NCI-H2227 (cell line): ENCODE data around the gene ANGPT4.

Experiments used
- DNase-seq: peaks from one replicate; lab custom pipeline; 2025; ENCODE audit not compliant: unreplicated experiment; lab: John Stamatoyannopoulos, UW

The ANGPT4 gene

DNA sequence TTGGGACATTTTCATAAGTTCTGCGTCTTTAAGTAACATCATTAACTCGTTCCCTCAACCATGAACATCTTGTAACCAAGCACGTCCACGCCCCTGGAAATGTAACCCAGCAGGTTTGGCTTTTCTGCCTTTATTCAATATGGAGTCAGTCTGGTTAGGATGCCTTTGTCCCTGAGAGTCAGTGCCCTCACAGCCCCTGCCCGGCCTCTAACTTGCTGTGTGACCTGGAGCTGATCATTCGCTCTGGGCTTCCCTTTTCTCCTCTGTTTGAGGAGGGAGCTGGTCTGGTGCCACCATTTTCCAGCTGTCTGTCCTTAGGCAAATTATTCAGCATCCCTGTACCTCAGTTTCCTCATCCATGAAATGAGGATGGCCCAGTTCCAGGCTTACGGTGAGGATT, 26.5 kb upstream of the ANGPT4 start:
- no peak for DNase-seq

DNA sequence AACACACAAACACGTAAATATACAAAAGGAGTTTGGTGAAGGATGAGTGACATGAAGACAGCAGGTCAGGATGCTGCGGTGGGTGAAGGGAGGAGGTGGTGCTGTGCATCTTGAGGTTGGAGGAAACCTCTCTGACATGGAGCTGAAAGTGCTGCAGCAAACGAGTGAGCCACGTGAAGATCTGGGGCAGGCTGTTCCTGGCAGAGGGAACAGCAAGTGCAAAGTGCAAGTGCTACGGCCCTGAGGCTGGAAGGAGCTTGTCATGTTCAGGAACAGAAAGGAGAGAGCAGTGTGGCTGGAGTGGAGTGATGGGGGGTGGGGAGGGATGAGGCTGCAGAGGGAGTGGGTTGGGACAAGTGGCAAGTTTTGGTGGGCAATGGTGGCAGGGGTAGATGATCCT, 24.8 kb upstream of the ANGPT4 start:
- no peak for DNase-seq

DNA sequence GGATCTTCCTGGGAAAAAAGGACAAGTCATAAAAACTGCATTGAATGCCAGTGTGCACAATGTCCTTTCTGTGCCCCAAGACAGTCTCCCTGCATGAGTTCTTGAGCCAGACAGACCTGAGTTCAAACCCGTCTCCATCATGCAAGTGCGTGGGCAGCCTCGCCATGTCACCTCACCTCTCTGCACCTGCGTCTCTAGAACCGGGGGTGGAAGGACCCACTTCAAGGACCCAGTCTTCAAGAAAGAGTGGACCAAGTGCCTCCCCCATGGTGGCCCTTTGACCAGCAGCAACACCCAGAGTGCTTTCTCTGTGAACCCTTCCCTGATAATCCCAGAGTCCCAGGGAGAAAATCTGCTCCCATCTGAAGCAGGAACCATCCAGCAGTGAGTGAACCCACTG, 23.5 kb upstream of the ANGPT4 start:
- no peak for DNase-seq

DNA sequence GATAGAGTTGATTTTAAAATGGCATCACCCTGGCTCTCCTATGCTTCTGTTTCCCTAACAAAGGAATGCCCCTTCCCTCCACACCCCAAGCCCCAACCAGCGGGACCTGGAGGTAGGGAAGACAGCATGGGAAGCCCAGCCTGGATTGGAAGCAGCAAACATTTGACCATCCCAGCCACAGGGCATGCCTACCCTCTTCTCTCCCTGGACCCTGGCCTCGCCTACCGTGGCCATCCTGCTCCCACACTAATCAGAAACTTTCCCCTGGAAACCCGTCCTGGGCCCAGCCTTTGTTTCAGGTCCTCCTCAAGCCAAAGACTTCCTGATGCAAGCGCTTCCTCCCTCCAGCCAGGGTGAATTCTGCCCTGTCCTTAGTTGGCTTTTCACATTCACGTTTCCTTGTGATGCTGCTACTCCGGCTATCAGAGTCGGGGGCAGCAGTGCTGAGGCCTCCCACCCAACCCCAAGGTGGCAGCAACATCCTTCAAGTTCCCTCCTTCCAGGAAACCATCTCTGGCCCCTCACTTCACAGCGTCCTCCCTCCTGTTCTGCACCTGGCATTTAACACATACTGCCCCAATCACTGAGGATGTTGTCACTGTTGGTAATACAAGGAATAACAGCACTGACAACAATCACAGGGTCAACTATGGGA, 18.2 kb upstream of the ANGPT4 start:
- DNase-seq: no peak

DNA sequence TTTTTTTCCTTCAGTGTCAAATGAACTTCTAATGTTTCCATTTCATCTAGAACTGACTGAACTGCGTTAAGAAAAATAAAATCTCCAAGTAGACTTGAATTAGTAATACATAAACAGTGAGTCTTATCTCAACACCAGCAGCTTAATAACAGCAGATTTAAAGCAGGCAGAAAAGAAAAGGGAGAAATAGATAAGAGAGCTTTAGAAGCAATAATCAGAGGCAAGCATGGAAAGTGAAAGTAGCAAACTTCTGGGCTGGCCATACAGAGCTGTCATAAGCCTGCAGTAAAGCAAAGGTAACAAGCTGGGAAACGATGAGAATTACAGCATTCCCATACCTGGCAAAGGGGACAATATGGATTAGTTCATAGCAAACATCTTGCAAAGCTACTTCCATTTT, 16.9 kb upstream of the ANGPT4 start:
- no peak for DNase-seq

DNA sequence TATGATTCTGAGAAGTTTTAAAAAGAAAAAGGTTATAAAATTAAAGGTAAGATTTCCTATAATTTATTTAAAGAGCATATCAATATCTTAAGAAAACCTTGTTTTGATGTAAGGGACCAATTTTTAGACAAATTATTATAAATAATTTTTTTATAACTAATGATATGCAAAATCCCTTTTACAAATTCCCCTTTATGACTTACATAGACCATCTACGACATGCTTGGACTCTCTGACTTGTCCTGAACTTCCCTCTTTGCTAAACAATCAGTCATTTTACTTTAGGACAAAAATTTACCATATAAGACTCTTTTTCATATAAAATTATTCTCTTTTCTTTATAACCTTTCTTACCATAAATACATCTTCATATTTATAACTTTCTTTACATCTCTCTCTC, 15.3 kb upstream of the ANGPT4 start:
- peak; percentile 14 for DNase-seq

DNA sequence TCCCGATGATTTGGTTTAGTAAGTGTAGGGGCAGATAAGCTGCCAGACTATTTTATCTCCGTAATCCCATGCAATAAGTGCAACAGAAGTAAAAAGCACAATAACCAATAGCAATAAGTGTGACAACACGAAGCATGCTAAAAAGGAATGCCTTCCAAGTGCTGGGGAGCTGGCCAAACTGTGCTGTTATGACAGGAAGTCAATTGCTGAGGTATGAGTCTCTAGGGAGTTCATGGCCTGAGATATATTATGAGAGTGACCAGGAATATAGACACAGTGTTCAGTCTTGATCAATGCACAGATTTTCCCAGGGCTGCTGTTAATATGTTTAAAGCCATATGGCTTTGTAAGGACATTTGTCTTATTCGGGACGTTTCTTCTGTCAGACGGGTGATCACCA, 10.5 kb upstream of the ANGPT4 start:
- DNase-seq: no peak

DNA sequence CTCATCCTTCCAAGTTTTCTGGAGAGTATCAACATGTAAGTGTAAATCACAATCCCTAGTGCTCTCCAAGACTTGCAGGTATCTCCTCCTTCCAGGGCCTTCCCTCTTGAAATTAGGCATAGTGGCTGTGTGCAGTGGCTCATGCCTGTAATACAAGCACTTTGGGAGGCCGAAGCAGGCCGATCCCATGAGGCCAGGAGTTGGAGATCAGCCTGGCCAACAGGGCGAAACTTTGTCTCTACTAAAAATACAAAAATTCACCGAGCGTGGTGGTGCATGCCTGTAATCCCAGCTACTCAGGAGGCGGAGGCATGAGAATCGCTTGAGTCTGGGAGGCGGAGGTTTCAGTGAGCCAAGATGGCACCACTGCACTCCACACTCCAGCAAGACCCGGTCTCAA, 9.4 kb upstream of the ANGPT4 start:
- DNase-seq: no peak

DNA sequence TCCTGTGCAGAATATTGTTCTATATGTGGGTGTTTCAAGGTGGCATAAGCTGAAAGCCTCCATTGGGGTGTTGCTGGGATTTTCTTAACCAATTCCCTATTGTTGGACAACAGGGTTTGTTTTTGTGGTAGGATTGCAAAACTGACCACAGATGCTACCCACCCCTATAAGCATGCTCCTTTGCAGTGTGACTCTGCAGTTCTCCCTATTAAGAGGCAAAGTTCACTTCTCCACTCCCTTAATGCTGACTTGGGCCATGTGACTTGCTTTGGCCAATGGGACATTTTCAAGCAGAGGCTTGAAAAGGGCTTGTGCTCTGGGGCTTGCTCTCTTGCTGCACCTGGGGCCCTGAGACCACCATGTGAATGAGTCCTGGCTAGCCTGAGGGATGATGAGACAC, 8.5 kb upstream of the ANGPT4 start:
- no peak for DNase-seq

DNA sequence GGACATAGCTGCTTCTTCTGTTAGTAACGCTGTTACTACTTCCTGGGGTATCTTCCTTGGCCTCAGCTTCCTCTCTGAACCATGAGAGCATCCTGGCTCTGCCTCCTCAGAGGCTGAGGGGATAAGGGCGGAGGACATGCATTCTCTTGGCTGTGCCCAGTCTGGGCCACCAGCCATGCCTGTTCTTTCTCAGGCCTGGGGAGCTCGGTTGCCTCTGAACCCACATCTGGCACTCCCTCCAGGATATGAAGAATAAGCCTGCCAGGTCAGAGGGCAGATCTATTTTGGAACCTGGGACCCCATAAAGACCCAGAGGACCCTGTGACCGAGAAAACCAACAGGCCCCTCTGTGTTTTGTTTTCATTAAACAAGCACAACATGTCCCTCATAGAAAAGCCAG, 6.6 kb upstream of the ANGPT4 start:
- DNase-seq: no peak

DNA sequence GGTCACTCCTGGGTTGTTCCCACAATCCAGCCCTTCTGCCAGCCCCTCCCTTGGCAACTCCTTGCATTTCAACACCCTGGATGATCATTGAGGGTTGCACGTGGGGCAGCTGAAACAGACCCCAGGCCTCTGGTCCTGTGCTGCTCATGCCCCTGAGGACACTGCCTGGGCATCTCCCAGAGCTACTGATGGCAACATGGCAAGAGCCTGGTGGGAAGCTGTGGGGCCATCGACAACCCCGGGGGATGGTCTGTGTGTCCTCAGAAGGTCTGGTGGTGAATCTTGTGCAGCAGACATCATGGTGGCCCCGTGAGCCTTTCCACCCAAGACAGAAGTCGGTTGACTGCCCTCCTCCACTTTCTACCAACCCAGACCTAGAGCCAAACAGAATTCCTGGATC, 4.9 kb upstream of the ANGPT4 start:
- DNase-seq: no peak

DNA sequence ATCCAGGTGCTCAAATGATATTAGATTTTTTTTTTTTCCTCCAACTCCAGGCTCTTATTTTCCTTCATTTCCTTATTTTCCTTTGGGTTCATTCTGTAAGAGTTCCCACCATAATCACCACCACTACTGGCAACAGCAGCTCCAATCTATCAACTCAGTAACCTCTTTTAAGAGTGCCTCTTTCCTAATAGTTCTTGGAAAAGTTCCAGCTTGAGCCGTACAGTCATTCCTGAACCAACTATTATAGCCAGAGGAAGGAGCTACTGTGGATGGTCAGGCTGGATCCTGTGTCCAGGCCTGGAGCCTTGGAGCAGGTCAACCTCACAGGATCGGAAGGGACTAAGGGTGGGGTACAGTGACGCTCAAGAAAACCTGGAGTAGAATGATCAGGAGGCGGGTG, 4.2 kb upstream of the ANGPT4 start:
- no peak for DNase-seq

DNA sequence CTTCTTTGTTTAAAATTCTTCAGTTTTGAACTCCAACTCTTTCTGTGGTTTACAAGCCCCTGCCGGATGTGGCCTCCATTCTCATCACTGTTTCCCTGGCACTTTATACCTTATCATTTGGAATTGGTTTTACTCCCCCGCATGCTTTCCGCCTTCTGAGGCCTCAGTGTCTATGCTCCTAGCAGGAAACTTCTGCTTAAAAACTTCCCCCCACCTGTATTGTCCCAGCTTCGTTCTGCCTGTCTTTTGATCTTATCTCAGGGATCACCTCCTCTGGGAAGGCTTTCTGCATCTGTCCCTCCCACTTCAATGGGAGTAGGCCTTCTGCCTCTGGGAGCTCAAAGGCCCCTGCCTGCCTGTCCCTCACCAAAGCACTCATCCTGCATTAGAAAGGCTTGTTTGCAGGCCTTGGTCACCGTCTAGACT, 3.4 kb upstream of the ANGPT4 start:
- no peak for DNase-seq

DNA sequence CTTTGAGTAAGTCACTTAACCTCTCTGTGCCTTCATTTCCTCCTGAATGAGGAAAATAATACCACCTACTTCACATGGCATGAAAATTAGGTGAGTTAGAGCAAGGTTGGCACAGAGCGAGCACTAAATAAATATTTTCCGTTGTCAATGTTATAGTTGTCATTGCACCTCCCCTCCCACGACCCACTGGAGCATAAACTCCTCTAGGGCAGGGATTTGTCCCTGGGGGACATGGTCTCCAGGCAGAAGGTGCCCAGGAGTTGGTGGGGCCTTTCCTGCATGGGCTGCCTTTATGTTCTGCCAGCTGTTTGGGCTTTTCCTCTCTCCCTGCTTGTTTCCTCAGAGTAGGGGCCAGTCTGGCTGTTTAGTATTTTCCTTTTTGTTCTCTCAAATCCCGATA, 1.3 kb upstream of the ANGPT4 start:
- no peak for DNase-seq

DNA sequence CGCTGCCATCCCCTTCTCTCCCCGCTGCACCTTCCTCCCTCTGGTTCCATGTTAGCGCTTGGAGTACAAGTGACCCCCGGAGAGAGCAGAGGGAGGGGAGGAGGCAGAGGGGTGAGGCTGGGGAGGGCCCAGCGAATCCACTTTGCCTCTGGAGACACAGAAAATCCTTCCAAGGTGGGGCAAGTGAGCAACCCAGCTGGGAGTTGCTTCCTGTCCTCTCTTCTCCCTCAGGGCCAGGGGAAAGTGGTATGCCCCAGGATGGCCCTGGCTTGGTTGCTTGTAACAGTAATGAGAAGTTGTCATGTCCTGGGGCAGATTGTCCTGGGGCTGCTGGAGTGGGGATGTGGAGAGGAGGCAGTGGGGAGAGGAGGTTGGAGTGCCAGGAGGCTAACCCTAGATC, 691 bp upstream of the ANGPT4 start:
- no peak for DNase-seq

DNA sequence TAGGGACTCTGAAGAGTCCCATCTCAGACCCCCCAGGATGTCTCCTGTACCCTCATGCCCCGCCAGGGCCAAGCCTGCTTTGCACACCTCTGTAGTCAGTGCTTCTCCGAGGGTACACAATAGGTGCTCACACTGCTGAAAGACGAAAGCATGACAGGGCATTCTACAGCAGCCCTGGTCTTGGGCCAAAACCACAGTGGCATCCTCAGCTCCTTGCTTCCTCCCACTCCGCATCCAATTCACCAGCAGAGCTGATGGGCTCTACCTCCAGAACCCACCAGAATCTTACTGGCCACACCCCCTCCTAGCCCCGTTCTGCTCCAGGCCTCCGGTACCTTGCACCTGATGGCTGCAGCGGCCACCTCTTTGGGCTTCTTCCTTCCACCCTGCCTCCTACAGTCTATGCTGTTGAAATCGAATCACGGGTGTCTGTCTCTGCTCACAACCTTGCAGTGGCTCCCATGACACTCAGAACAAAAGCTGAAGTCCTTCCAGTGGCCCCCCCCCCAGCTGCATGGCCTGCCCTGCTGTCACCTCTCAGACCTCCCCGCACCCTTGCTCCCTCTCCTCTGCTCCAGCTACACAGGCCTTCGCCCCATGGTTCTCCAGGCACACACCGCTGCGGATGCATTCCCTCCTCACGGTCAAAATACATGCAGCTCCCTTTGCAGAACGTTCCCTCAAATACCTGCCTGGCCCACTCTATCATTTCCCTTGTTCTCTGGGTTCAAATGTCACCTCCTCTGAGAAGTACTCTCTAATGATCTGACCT, 1.2 kb downstream of the ANGPT4 start:
- DNase-seq: no peak

DNA sequence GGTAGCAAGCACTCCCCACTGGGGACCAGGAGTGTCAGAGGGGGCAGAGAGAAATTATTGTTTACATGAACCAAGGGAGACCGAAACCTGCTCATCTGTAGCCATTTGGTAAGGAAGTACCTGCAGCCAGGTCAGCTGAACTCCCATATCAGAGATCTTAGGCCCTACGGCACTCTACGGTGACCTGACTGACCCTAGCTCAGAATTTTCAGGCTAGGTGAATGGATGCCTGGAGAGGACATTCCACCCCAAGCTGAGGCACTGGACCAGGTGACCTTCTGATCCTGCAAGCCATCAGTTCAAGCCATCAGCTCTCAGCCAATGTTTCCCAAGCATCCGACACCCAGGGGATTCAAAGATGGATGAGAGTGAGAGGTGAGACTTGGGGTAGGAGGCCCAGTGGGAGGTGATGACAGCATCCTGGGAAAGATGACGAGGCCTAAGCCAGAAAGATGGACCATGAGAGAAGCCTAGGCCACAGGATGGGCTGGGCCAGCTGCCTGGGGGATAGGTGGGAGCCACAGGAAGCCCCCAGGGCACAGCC, 2.8 kb downstream of the ANGPT4 start:
- DNase-seq: no peak

DNA sequence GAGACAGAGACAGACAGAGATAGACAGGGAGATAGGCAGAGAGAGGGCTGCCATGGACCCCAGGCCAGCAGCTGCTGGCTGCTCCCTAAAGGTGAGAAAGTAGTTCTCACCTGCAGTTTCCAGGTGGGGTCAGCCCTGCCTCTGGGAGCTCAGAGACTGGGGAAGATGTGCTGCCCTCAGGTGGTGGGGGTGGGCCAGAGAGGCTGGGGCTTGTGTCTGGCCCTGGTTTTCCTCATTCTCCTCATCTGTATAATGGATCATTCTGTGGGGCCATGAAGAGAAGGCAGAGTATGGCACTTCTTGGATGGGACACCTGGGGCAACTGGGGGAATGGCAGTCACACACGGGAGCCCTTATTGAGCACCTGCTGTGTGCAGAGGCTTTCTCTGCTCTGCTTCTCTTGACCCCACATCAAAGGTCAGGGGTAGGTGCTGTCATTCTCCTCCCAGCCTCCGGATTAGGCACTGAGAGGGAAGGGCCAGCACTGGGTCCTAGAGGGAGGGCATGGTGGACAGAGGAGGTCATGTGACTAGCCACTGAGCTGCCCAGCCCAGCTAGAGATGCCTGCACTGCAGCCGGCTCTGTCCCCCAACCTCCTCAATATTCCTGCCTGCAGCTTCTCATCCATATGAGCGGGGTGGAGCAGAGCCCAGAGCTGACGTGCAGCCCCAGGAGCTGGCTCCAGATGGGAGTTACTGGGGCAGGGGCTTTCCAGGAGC, 4.1 kb downstream of the ANGPT4 start:
- DNase-seq: no peak

DNA sequence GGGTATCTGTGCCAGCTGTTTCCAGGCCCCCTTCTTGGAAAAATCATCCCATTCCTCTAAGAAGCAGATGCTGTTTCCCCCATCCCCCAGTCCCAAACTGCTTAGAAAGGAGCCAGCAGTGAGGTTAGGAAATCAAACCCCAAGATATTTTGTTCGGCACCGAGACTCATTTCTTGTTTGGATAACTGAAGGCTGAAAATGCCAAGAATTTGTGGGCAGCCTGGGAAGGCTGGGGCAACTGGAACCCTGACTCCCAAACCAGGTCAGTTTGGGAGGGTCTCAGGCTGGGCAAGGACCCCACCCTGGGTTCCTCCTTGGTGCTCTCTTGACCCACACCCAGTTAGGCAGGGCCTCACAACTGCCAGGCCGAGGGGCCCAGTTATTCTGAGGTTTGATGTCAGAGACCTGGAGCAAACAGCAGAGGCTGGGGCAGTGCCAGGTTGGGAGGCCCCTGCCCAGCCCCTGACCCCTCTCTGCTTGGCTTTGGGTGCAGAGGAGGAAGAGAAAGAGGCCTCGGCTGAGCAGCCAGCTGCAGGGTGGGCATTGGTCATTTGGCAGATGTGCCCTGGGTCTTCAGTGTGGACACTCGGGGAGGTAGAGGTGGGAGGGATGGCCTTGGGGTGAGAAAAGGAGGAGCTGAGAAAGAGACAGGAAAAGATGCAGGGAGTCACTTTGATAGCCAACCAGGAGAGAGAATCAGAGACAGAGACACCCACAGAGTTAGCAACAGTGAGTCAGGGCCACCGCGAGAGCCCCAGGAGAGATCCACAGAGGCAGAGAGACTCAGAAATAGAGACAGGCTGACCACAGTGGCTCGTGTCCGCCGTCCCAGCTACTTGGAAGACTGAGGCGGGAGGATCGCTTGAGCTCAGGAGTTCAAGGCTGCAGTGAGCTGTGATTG, 5.0 kb downstream of the ANGPT4 start:
- no peak for DNase-seq

DNA sequence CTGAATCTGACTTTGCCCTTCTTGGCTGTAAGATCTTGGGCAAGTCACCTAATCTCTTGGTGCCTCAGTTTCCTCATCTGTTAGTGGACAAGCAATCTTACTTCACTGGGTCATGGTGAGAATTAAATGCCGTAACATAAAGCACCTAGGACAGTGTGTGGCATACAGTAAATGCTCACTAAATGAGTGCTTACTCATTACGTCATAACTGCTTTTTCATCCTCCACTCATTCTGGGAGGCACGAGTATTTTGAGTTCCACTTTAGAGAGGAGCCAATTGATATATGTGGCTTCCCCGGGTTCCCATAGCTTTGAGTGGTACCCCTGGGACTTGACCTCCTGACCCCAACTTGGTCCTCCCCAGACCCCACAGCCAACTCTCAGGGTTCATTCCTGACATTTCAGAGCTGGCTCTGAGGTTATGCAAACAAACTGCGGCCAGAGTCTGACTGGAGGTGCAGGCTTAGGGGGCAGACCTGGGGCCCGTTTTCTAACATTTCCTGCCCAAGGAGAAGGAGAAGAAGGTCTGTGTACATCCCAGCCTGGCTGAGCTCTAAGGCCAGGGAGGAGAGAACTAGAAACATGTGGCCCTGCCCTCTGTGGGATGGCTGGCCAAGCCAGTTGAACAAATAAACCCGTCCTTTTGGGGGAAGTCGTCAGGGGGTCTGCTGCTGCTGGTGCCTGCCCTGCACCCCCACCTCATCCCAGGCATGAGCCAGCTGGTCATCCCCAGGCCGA, 5.8 kb downstream of the ANGPT4 start:
- DNase-seq: no peak
